NCI-H2107 treated with DMSO at 0.1 percent for 48 hours (cell line): Measurements from ENCODE around the gene CAMK2N1.
A peak's percentile ranks its signal among the peaks of the same experiment; 100 is the strongest.
"Not testable (repeated sequence)": the region's sequence is repeated elsewhere in the genome, so short reads cannot be mapped to it uniquely, and the experiment has no call there.

Experiments
- DNase-seq: peaks from one replicate; lab custom pipeline; 2025; ENCODE audit not compliant: unreplicated experiment; lab: John Stamatoyannopoulos, UW

CAMK2N1 gene

DNA sequence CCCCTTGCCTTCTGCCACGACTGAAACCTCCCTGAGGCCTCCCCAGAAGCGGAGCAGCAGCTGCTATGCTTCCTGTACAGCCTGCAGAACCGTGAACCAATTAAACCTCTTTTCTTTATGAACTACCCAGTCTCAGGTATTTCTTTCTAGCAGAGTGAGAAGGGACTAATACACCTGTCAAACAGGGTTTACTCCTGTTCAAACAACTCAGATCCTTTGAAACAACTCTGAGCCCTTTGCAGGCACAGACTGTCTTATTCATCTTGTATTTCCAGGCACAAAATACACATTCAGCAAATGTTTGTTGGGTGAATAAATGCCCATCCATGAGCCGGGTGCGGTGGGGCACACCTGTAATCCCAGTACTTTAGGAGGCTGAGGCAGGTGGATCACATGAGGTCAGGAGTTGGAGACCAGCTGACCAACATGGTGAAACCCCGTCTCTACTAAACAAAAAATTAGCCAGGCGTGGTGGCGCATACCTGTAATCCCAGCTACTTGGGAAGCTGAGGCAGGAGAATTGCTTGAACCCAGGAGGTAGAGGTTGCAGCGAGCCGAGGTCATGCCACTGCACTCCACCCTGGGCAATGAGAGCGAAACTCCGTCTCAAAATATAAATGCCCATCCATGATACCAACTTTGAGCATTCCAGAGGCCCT is 10.8 kb upstream of the CAMK2N1 start:
- DNase-seq, result not testable (repeated sequence)

GRCh38 chr1:20496241-20496661 is 10.2 kb upstream of the CAMK2N1 start:
- DNase-seq, result no peak

GRCh38 chr1:20495661-20496060 is 9.7 kb upstream of the CAMK2N1 start:
- DNase-seq, result no peak

GRCh38 chr1:20494609-20495311 is 8.8 kb upstream of the CAMK2N1 start:
- DNase-seq, result no peak

DNA sequence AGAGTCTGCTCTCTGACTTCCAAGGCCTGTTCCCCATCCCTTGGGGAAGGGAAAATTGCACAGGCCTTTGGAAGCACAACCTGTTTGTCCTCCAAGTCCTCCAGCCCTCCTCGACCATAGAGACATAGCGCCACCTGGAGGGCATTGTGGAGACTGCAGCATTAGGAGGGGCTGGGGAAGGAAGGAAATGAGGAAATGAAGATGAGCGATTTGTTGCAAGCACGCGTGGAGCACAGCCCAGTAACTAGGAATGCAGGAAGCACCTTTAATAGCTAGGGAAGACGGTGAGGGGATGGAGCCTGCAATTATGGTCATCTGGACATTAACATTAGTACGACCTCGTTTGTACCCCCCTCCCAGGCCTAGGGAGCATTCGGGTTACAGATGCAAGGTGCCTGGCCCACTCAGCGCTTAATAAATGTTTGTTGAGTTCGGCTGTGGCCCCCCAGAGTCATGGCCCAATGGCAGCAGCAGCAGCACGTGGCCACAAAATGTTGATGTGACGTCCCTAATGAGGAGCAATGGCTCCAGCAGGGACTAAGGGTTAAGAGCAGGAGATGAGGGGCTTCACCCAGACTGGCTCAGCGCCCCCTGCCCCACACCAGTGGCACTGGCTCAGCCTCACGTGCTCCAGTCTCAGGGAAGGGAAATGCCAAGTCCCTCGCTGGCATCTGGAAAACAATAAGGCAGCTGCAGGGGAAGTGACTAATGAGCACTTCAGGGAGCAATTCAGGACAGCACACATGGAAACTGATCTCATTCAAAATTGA is 8.0 kb upstream of the CAMK2N1 start:
- peak; percentile 71 for DNase-seq

DNA sequence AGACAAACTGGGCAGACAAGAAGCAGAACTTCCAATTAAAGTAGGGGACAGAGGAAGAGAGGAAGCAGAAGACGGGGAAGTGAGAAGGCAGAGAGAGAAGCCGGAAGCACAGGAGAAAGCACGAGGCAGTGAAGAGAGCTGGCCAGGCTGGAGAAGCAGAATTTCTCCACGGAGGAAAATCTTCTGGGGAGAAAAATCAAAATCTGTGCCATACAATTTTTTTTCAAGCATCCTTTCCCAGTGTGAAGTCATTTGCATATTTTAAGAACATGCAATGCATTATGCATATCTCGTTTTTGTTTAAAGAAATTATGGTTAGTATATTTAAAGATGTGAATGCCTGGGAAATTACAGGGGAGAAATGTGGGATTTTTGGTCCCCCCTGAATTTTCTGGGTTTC is 7.3 kb upstream of the CAMK2N1 start:
- DNase-seq, result no peak

- DNase-seq, result no peak
Observed at GRCh38 chr1:20492751-20493150, 6.7 kb upstream of the CAMK2N1 start.

DNA sequence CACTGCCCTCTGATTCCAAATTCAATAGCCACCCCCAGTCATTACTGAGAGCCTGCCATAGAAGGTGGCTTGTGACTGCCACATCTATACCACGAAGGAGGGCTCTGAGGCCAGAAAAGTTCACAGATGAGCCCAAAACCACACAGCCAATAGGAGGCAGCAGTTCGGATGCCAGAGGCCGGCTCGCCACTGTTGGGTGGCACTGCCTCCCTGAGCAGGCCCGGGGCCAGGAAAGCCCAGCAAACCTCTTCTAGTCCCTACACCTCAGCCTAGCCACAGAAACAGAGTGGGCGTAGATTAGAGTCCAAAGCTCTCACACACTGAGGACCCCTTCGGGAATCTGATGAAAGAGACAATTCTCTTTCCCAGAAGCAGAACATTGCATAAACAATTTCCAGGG is 5.9 kb upstream of the CAMK2N1 start:
- no peak for DNase-seq

DNA sequence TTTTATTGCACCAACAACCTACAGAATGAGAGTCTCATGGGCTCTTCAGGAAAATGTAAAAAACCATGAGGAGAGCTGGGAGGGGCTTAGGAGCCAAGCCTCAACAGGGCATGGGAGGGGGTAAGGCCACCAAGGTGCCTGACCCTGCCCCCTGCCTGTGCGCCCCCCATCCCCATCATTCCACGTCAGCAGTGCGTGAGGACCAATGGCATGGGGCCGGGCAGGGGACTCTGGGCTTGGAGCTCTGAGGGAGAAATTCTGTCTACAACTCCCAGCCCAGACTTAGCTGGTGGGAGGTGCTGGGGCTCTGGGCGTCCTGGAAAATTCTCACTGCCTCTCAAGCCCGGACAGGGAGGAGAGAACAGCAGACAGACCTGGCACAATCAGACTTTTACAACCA is 5.2 kb upstream of the CAMK2N1 start:
- no peak for DNase-seq

- no peak for DNase-seq
Observed at GRCh38 chr1:20487236-20487590, 1.2 kb upstream of the CAMK2N1 start.

GRCh38 chr1:20486457-20487235 is 636 bp upstream of the CAMK2N1 start:
- peak; percentile 44 for DNase-seq

DNA sequence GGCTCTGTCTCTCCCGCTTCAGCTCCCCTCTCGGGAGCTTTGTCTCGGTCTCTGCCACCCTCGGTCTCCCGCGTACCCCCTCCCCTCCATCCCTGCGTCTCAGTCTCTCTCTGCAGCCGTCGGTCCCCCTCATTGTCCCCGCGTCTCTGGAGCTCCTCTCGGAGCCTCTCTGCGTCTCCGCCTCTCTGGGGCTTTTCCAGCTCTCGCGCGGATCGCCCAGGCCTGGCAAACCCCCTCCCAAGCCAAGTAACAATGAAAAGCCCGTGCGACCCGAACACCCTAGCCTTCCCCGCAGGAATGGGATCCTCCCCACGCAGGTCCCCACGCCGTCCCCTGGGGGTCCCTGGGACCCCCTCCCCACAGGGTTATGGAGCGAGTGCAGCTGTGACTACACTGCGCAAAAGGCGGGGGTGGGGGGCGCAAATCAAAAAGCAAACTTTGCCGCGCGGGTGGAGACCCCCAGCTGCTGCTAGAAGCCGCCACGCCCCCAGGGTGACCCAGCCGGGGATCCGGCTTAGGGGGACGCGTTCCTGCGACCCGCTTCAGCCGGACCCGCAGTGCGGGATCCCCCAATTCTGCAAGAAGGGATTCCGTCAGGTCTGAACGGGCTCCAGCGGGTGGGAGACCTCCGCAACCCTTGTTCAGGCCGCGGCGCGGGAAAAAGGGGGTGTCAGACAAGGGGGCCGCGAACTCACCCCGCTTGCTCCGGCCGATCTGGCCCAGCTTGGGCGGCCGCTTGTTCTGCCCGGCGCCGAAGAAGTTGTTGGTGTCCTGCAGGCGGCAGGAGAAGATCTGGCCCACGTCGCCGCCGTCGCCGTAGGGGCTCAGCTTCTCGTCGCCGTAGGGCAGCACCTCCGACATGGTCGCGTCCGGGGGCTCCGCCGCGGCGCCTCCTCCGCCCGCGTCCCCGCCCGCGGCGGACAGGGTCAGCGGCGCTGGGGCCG is 1.2 kb downstream of the CAMK2N1 start:
- DNase-seq, result no peak

DNA sequence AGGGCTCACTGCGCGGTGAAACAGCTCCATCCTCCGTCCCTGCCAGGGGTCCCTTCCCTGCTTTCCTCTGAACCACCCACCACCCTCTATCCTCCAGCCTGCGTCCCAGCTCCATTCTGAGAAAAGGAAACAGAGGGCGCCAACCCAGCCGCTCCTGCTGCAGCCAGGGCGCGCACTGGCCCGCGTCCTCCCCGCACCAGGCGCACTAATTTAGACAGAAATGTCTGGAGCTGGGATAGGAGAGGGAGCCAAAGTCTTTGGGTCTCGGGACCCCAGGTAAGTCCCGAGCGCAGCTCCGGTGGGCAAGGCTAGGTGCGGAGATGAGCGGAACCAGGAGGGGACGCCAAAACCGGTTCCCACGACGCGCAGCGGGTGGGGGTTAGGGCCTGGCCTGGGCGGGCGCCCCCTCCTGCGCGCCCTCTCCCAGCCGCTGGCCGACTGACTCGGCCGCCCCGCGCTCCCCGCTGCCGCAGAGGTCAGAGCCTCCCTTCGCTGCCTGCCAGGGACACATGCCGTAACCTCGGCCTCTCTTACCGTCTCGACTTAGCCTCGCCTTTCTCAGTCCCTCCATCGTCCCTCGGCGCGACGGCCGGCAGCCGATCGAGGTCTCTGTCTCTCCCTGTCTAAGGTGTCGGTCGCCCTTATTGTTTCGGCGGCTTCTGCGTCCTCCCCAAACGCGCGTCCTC is 2.0 kb downstream of the CAMK2N1 start:
- DNase-seq, result no peak

GRCh38 chr1:20483098-20483832 is 2.7 kb downstream of the CAMK2N1 start:
- no peak for DNase-seq

GRCh38 chr1:20481643-20482498 is 4.1 kb downstream of the CAMK2N1 start:
- no peak for DNase-seq

GRCh38 chr1:20480951-20481617 is 4.9 kb downstream of the CAMK2N1 start:
- DNase-seq, result no peak

GRCh38 chr1:20480243-20480944 is 5.6 kb downstream of the CAMK2N1 start:
- no peak for DNase-seq
